ENCODE data around the gene XPNPEP2. TPM values are rescaled to one million over a fixed set of nuclear protein-coding genes. Genes with fewer than 3 reads are reported as not detected.

XPNPEP2 gene
- total and polyA plus RNA-seq, 3 donors from 2014 or later = 0.08 to 1.4 (median 0.25) TPM

DNA sequence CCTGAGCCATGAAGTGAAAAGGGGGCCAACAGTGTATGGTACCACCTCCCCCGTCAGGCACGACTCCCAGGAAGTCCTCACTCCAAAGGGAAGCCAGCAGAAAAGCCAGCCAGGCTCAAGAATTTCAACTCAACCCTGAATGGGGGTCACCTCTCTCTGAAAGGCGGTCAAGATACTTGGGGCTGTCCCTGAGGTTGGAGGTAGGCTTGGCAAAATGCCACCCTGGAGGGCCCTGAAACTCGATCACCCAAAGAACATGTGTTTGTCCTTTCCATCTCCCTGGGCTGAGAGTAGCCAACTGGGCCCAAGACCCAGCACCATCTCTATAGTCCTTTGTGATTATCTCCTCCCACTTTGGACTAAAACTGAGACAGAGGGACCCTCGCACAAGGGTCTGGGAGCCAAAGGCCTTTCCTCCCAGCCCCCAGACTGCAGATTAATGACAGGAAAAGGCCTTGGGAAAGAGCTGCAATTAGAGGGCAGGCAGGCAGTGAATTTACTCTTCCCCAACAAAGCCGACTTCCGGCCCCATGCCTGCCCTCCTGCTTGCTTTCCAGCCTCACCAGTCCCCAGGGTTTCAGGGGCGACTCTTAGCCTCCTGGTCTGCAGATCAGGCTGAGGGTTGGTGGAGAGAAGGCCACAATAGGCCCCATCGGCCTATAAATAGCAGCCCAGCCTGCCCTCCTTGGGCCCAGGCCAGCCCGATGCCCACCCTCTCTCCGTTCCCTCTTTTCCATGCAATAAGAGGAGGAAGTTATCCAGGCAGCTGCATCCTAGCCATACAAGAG, 46.6 kb downstream of the XPNPEP2 start:
- no peaks in the 10 kb centered on the region for H3K4me1 ChIP-seq
- H3K36me3 ChIP-seq (ENCODE audit: low read depth, missing control alignments) = no peaks in the 10 kb centered on the region
- H3K9me3 ChIP-seq = no peaks in the 10 kb centered on the region
- no peak overlapping the region for H3K27ac ChIP-seq
- 84 to 90% methylated on average over 4 to 10 of the region's 11 CpGs for WGBS, 2 donors
- no peaks in the 10 kb centered on the region for H3K27me3 ChIP-seq
- intact Hi-C loops (cut with DNase I; ENCODE audit: low total_unique reads) = no loop called here
- DNase-seq = no peak
- no peak for TF ChIP-seq POLR2A (IDR thresholded peaks at IDR 0.05)
- TF ChIP-seq, protein P1, sequence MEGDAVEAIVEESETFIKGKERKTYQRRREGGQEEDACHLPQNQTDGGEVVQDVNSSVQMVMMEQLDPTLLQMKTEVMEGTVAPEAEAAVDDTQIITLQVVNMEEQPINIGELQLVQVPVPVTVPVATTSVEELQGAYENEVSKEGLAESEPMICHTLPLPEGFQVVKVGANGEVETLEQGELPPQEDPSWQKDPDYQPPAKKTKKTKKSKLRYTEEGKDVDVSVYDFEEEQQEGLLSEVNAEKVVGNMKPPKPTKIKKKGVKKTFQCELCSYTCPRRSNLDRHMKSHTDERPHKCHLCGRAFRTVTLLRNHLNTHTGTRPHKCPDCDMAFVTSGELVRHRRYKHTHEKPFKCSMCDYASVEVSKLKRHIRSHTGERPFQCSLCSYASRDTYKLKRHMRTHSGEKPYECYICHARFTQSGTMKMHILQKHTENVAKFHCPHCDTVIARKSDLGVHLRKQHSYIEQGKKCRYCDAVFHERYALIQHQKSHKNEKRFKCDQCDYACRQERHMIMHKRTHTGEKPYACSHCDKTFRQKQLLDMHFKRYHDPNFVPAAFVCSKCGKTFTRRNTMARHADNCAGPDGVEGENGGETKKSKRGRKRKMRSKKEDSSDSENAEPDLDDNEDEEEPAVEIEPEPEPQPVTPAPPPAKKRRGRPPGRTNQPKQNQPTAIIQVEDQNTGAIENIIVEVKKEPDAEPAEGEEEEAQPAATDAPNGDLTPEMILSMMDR (IDR thresholded peaks at IDR 0.05) = no peak
- H3K4me3 ChIP-seq = no peak overlapping the region

DNA sequence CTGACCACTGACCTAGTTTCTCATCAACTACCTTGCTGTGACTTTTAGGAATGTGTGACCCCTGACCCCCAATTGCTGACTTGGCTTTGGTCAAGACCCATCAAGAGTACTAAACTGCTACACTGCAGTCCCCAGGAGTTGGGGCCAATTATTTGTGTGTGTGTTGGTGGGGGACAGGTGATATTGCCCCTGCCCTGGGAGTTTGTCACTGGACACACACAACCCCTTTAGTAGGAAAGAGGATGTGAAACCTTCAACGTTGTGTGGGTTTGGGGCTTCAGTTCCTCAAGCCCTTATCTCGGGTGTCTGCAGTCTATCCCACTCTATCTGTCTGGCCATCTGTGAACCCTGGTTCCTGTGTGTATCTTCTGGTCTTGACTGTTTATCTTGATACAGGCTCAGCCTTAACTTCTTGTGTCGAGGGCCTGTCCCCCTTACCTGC, 47.5 kb downstream of the XPNPEP2 start:
- 75 to 86% methylated on average over 1 to 3 of the region's 3 CpGs for WGBS, 2 donors
- H3K27me3 ChIP-seq = no peaks in the 10 kb centered on the region
- no peaks in the 10 kb centered on the region for H3K4me1 ChIP-seq
- no peak overlapping the region for H3K27ac ChIP-seq
- intact Hi-C loops (cut with DNase I; ENCODE audit: low total_unique reads) = no loop called here
- TF ChIP-seq, protein P1 (IDR thresholded peaks at IDR 0.05) = no peak
- TF ChIP-seq POLR2A (IDR thresholded peaks at IDR 0.05) = no peak
- no peak for DNase-seq
- H3K9me3 ChIP-seq = no peaks in the 10 kb centered on the region
- no peaks in the 10 kb centered on the region for H3K36me3 ChIP-seq (ENCODE audit: low read depth, missing control alignments)
- H3K4me3 ChIP-seq = no peak overlapping the region

DNA sequence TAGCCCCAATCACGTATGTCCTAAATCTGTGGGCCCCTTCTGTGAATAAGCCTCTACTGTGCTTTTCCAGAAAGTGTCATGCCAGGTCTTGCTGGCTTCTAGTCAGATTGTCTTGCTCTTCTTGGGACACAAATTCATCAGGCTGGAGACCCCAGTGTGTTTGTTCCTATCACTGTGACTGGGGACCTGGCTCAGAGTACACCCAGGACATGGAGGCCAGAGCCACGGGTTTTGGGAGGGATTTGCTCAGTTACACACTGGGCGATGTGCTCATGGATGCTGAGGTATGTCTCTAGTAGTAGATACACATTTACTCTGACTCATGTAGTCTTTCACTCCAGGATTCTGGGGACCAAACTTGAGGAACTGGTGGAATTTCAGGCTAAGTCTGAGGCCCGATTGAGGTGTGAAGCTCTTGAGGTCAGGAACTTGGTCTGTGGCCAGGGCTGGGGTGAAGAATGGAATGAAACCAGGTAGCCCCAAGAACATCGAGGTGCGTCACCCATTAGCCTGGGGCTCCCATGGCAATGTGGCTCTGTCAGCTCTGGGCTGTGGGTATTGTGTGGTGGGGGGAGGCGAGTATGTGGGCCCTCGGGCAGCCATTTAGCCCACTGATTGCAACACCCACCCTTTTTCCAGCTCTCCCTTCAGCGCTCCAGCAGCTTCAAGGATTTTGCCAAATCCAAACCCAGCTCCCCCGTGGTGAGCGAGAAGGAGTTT, 48.7 kb downstream of the XPNPEP2 start:
- H3K27ac ChIP-seq = no peak overlapping the region
- WGBS, 2 donors = 80 to 86% methylated on average over 1 to 11 of the region's 11 CpGs
- H3K4me1 ChIP-seq = no peaks in the 10 kb centered on the region
- no peaks in the 10 kb centered on the region for H3K36me3 ChIP-seq (ENCODE audit: low read depth, missing control alignments)
- DNase-seq = no peak
- H3K4me3 ChIP-seq = no peak overlapping the region
- no peak for TF ChIP-seq POLR2A (IDR thresholded peaks at IDR 0.05)
- TF ChIP-seq, protein P1 (IDR thresholded peaks at IDR 0.05) = no peak
- intact Hi-C loops (cut with DNase I; ENCODE audit: low total_unique reads) = no loop called here
- no peaks in the 10 kb centered on the region for H3K27me3 ChIP-seq
- no peaks in the 10 kb centered on the region for H3K9me3 ChIP-seq

DNA sequence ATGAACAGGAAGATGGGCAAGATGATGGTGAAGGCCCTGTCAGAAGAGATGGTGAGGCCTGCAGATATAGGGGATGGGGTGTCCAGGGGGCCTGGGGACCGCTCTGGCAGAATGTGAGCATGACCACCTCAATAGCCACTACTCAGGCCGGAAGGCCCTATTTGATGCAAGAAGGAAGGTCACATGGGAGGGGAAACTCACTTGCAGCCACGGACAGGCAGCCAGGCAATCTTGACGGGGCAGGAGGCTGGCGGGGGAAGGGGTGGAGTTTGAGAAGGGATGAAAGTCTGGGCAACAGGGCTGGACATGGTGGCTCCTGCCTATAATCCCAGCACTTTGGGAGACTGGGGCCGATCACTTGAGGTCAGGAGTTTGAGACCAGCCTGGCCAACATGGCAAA, 49.7 kb downstream of the XPNPEP2 start:
- no peak overlapping the region for H3K27ac ChIP-seq
- 85 to 87% methylated on average over 6 of the region's 6 CpGs for WGBS, 2 donors
- intact Hi-C loops (cut with DNase I; ENCODE audit: low total_unique reads) = no loop called here
- DNase-seq = no peak
- H3K4me3 ChIP-seq = no peak overlapping the region
- H3K4me1 ChIP-seq = no peaks in the 10 kb centered on the region
- H3K9me3 ChIP-seq = no peaks in the 10 kb centered on the region
- no peaks in the 10 kb centered on the region for H3K27me3 ChIP-seq
- TF ChIP-seq POLR2A (IDR thresholded peaks at IDR 0.05) = no peak
- TF ChIP-seq, protein P1 (IDR thresholded peaks at IDR 0.05) = no peak
- H3K36me3 ChIP-seq (ENCODE audit: low read depth, missing control alignments) = no peaks in the 10 kb centered on the region
